PFSK-1 (cell line): ENCODE measurements around the gene LAMTOR4.

Experiments used
- FOXP2 ChIP-seq: optimal IDR thresholded peaks from 2 replicates; pipeline ENCODE3; 2011; ENCODE audit warnings: borderline replicate concordance, control low read depth, inconsistent platforms; ENCODE audit not compliant: insufficient read depth; ENCODE audit errors: extremely low read length, extremely low read depth
- POLR2AphosphoS5 ChIP-seq: IDR thresholded peaks from 2 replicates; pipeline ENCODE4 v1.6.1; 2012; ENCODE audit warnings: low read depth, mild to moderate bottlenecking, control low read depth, low read length, moderate library complexity
- REST ChIP-seq, 2 experiments: IDR thresholded peaks; 2 replicates each; pipeline versions ENCODE4 v1.6.1 to v1.8.0; 2011 to 2012; ENCODE audit warnings: low read depth in 2 of 2, low read length in 2 of 2, control low read depth in 1 of 2, inconsistent platforms in 1 of 2, mild to moderate bottlenecking in 1 of 2, moderate library complexity in 1 of 2; ENCODE audit not compliant: insufficient read depth in 1 of 2
- SIN3A ChIP-seq: IDR thresholded peaks from 2 replicates; pipeline ENCODE4 v1.6.1; 2012; ENCODE audit warnings: mild to moderate bottlenecking, low read length, moderate library complexity, borderline replicate concordance; ENCODE audit not compliant: insufficient read depth
- TAF1 ChIP-seq: IDR thresholded peaks from 2 replicates; pipeline ENCODE4 v1.6.1; 2012; ENCODE audit warnings: low read length, control low read depth, borderline replicate concordance; ENCODE audit not compliant: insufficient read depth

The LAMTOR4 gene

GRCh38 chr7:100195222-100195621, 46.5 kb downstream of the LAMTOR4 start:
- TF ChIP-seq FOXP2 (no peak), POLR2AphosphoS5 (no peak), REST (IDR thresholded peaks at IDR 0.05; ENCODE audit: insufficient read depth in 1 of 2, low read depth in 2 of 2, low read length in 2 of 2) (no peak), SIN3A (no peak), TAF1 (no peak)

GRCh38 chr7:100198266-100198665, 49.5 kb downstream of the LAMTOR4 start:
- TF ChIP-seq SIN3A (no peak), TAF1 (no peak), FOXP2 (no peak)

- TF ChIP-seq SIN3A (no peak), TAF1 (no peak), REST (IDR thresholded peaks at IDR 0.05; ENCODE audit: insufficient read depth in 1 of 2, low read depth in 2 of 2, low read length in 2 of 2) (no peak), FOXP2 (no peak), POLR2AphosphoS5 (no peak)
Measured at GRCh38 chr7:100200693-100201092, 52.0 kb downstream of the LAMTOR4 start.
